Neural progenitor cell (in vitro differentiated cells): ENCODE data around the gene BAZ2A. TPM values are rescaled to one million over a fixed set of nuclear protein-coding genes. Genes with fewer than 3 reads are reported as not detected.
"Not testable (repeated sequence)": the region's sequence is repeated elsewhere in the genome, so short reads cannot be mapped to it uniquely, and the experiment has no call there.

Experiments used
- DNase-seq: peaks from one replicate; pipeline ENCODE4 v3.0.0-alpha.2; 2016; ENCODE audit warnings: low spot score
- H2AFZ ChIP-seq: fragments of 200-600 bp; sonication (generic); replicated peaks from 2 replicates; pipeline ENCODE4 v1.6.1; 2016; ENCODE audit warnings: antibody characterized with exemption
- H3F3A ChIP-seq: fragments of 200-600 bp; sonication (generic); 2 replicates; pipeline ENCODE4 v1.6.1; 2016; ENCODE audit warnings: antibody characterized with exemption, low read depth
- H3K27ac ChIP-seq: fragments of 200-600 bp; sonication (generic); 2 replicates; pipeline ENCODE4 v1.5.1; 2016; ENCODE audit warnings: mild to moderate bottlenecking
- H3K27me3 ChIP-seq: fragments of 200-600 bp; sonication (generic); 2 replicates; pipeline ENCODE4 v1.6.1; 2016; ENCODE audit warnings: mild to moderate bottlenecking, moderate library complexity
- H3K36me3 ChIP-seq: fragments of 200-600 bp; sonication (generic); 2 replicates; pipeline ENCODE4 v1.5.1; 2016
- H3K4me1 ChIP-seq: fragments of 200-600 bp; sonication (generic); 2 replicates; pipeline ENCODE4 v1.6.1; 2016; ENCODE audit warnings: mixed run types
- H3K4me2 ChIP-seq: fragments of 200-600 bp; sonication (generic); 2 replicates; pipeline ENCODE4 v1.6.1; 2016
- H3K4me3 ChIP-seq: fragments of 200-600 bp; sonication (generic); 2 replicates; pipeline ENCODE4 v1.5.1; 2016
- H3K79me2 ChIP-seq: fragments of 200-600 bp; sonication (generic); 2 replicates; pipeline ENCODE4 v1.6.1; 2016; ENCODE audit warnings: low read depth
- H3K9ac ChIP-seq: fragments of 200-600 bp; sonication (generic); 2 replicates; pipeline ENCODE4 v1.6.1; 2016
- H3K9me3 ChIP-seq: fragments of 200-600 bp; sonication (generic); 2 replicates; pipeline ENCODE4 v1.5.1; 2016; ENCODE audit warnings: low read depth
- H4K20me1 ChIP-seq: fragments of 200-600 bp; sonication (generic); 2 replicates; pipeline ENCODE4 v1.6.1; 2016; ENCODE audit warnings: low read depth
- H3K27ac Mint-ChIP-seq: 3 replicates; pipeline ENCODE4 v1.8.0; 2021; ENCODE audit warnings: mixed read lengths
- H3K27me3 Mint-ChIP-seq: 2 replicates; pipeline ENCODE4 v1.8.0; 2022; ENCODE audit warnings: low read depth, mild to moderate bottlenecking, inconsistent platforms, moderate library complexity, mixed read lengths; ENCODE audit not compliant: insufficient read depth
- H3K36me3 Mint-ChIP-seq: 3 replicates; pipeline ENCODE4 v1.8.0; 2021; ENCODE audit warnings: mixed read lengths
- H3K4me1 Mint-ChIP-seq: 3 replicates; pipeline ENCODE4 v1.8.0; 2021; ENCODE audit warnings: mixed read lengths
- H3K4me3 Mint-ChIP-seq: 3 replicates; pipeline ENCODE4 v1.8.0; 2021; ENCODE audit warnings: mild to moderate bottlenecking, moderate library complexity, mixed read lengths
- H3K9me3 Mint-ChIP-seq: 3 replicates; pipeline ENCODE4 v1.8.0; 2020; ENCODE audit warnings: mixed read lengths
- EZH2 ChIP-seq: fragments of 200-600 bp; sonication (generic); IDR thresholded peaks from 2 replicates; pipeline ENCODE4 v1.6.1; 2017; ENCODE audit warnings: antibody characterized with exemption, mild to moderate bottlenecking, moderate library complexity
- EZH2phosphoT487 ChIP-seq: fragments of 200-600 bp; sonication (generic); IDR thresholded peaks from 2 replicates; pipeline ENCODE4 v1.6.1; 2017; ENCODE audit warnings: antibody characterized with exemption
- total RNA-seq: library from RNA; depleted of rRNA; stranded (reverse); fragments of >200 nt; gene quantifications from 2 replicates; pipeline ENCODE4 v1.2.3, GENCODE V29; 2015; ENCODE audit warnings: low replicate concordance
- TF ChIP-seq, protein P1 (sequence below): fragments of 200-600 bp; sonication (generic); IDR thresholded peaks from 2 replicates; pipeline ENCODE4 v1.5.1; 2017; ENCODE audit warnings: antibody characterized with exemption, mild to moderate bottlenecking

BAZ2A gene
- total RNA-seq, 1 donor from 2014 or later, result 27.1 TPM

DNA sequence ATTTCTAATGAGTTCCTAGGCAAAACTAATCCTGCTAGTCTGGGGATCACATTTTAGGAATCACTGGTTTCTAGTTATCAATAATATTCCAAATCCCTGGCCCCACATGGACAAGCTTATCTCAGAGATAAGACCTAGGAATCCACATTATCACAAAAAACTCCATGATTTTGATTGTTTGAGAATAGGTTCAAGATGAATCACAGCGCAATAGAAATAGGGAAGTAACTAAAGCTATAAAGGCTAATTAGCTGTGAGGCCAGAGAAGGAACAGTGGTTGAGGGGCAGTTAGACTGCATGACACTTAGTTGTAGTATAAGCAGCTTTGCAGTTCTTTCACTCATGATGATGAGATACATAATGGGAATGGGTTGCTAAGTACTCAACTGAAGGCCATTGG lies 28.8 kb upstream of the BAZ2A start:
- peaks cover 16% of the 10 kb centered on the region for H3K9me3 Mint-ChIP-seq
- no peak overlapping the region for H2AFZ ChIP-seq
- H3K9me3 ChIP-seq, result no peaks in the 10 kb centered on the region
- no peaks in the 10 kb centered on the region for H3K4me1 ChIP-seq
- no peaks in the 10 kb centered on the region for H4K20me1 ChIP-seq
- TF ChIP-seq EZH2 (no peak), EZH2phosphoT487 (no peak)
- TF ChIP-seq, protein P1, sequence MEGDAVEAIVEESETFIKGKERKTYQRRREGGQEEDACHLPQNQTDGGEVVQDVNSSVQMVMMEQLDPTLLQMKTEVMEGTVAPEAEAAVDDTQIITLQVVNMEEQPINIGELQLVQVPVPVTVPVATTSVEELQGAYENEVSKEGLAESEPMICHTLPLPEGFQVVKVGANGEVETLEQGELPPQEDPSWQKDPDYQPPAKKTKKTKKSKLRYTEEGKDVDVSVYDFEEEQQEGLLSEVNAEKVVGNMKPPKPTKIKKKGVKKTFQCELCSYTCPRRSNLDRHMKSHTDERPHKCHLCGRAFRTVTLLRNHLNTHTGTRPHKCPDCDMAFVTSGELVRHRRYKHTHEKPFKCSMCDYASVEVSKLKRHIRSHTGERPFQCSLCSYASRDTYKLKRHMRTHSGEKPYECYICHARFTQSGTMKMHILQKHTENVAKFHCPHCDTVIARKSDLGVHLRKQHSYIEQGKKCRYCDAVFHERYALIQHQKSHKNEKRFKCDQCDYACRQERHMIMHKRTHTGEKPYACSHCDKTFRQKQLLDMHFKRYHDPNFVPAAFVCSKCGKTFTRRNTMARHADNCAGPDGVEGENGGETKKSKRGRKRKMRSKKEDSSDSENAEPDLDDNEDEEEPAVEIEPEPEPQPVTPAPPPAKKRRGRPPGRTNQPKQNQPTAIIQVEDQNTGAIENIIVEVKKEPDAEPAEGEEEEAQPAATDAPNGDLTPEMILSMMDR, result no peak
- no peaks in the 10 kb centered on the region for H3K79me2 ChIP-seq
- no peak overlapping the region for H3K9ac ChIP-seq
- no peak overlapping the region for H3K4me2 ChIP-seq
- H3K4me3 ChIP-seq, result no peak overlapping the region
- H3K27me3 Mint-ChIP-seq, result peaks cover 4% of the 10 kb centered on the region
- peaks cover under 1% of the 10 kb centered on the region for H3K36me3 ChIP-seq
- no peaks in the 10 kb centered on the region for H3K4me1 Mint-ChIP-seq
- H3K27ac Mint-ChIP-seq, result no peak overlapping the region
- peaks cover 17% of the 10 kb centered on the region for H3K36me3 Mint-ChIP-seq
- peaks cover 31% of the 10 kb centered on the region for H3F3A ChIP-seq
- H3K4me3 Mint-ChIP-seq, result no peak overlapping the region
- no peaks in the 10 kb centered on the region for H3K27me3 ChIP-seq
- no peak overlapping the region for H3K27ac ChIP-seq
- DNase-seq, result no peak

DNA sequence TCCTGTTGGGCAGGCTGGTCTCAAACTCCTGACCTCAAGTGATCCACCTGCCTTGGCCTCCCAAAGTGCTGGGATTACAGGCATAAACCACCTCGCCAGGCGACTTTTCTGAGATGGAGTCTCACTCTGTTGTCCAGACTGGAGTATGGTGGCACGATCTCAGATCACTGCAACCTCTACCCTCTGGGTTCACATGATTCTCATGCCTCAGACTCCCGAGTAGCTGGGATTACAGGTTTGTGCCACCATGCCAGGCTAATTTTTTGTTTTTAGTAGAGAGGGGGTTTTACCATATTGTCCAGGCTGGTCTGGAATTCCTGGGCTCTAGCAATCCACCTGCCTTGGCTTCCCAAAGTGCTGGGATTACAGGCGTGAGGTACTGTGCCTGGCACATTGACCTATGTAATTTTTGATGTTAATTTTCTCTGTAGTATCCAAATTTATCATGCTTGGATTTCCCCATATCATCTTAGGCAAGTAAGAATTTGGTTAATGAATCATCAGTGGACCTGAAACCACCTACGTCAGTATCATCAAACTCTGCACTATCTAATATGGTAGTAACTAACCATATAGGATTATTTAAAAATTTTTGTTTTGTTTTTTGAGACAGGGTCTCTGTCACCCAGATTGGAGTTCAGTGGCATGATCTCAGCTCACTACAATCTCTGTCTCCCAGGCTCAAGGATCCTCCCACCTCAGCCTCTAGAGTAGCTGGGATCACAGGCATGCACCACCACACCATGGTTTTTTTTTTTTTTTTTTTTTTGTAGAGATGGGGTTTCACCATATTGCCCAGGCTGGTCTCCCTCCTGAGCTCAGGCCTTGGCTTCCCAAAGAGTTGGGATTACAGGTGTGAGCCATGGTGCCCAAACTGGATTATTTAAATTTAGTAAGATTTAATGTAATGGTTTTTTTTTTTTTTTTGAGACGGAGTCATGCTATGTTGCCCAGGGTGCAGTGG lies 27.6 kb upstream of the BAZ2A start:
- no peak for TF ChIP-seq EZH2
- TF ChIP-seq EZH2phosphoT487, result no peak
- TF ChIP-seq, protein P1, result no peak
- H3K9me3 Mint-ChIP-seq, result peaks cover 25% of the 10 kb centered on the region
- Histone ChIP-seq H3K4me2 (no peak overlapping the region), H3K36me3 (no peaks in the 10 kb centered on the region), H3K27me3 (no peaks in the 10 kb centered on the region), H3K4me1 (no peaks in the 10 kb centered on the region), H3K4me3 (no peak overlapping the region), H3F3A (peaks cover 30% of the 10 kb centered on the region), H3K27ac (no peak overlapping the region), H4K20me1 (no peaks in the 10 kb centered on the region), H3K79me2 (no peaks in the 10 kb centered on the region), H2AFZ (no peak overlapping the region), H3K9ac (no peak overlapping the region), H3K9me3 (no peaks in the 10 kb centered on the region)
- no peak for DNase-seq
- peaks cover 4% of the 10 kb centered on the region for H3K27me3 Mint-ChIP-seq
- no peaks in the 10 kb centered on the region for H3K4me1 Mint-ChIP-seq
- no peak overlapping the region for H3K4me3 Mint-ChIP-seq
- H3K36me3 Mint-ChIP-seq, result peaks cover 18% of the 10 kb centered on the region
- no peak overlapping the region for H3K27ac Mint-ChIP-seq

DNA sequence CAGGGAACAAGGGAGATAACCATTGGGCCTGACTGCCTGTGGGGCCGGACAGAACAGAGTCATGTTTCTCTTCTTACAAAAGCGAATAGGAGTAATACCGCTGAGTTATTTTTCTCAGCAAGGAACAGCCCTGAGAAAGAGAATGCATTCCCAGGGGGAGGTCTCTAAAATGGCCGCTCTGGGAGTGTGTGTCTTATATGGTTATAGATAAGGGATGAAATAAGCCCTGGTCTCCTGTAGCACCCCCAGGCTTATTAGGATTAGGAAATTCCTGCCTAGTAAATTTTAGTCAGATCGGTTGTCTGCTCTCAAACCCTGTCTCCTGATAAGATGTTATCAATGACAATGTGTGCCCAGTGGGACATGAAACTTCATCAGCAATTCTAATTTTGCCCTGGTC lies 23.7 kb upstream of the BAZ2A start:
- H3K79me2 ChIP-seq, H3K4me3 ChIP-seq, H4K20me1 ChIP-seq, H3K27me3 ChIP-seq, H3K4me2 ChIP-seq, H3K36me3 ChIP-seq, H3K27me3 Mint-ChIP-seq, H3K4me1 Mint-ChIP-seq, H3K9ac ChIP-seq, H3K4me3 Mint-ChIP-seq, H3K27ac ChIP-seq, DNase-seq, H2AFZ ChIP-seq, H3K27ac Mint-ChIP-seq, H3F3A ChIP-seq, H3K9me3 ChIP-seq, H3K4me1 ChIP-seq: not testable (repeated sequence)
- peaks cover 20% of the 10 kb centered on the region for H3K36me3 Mint-ChIP-seq
- H3K9me3 Mint-ChIP-seq, result peaks cover 27% of the 10 kb centered on the region

DNA sequence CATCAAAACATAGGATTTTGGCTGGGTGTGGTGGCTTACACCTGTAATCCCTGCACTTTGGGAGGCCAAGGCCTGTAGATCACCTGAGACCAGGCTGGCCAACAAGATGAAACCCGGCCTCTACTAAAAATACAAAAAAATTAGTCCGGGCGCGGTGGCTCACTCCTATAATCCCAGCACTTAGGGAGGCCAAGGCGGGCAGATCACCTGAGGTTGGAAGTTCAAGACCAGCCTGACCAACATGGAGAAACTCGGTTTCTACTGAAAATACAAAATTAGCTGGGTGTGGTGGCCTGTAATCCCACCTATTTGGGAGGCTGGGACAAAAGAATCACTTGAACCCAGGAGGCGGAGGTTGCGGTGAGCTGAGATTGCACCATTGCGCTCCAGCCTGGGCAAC lies 17.9 kb upstream of the BAZ2A start:
- H3K27me3 ChIP-seq, H3K27ac ChIP-seq, H3K9me3 ChIP-seq, H3K4me3 Mint-ChIP-seq, H3K27ac Mint-ChIP-seq, H3K27me3 Mint-ChIP-seq, H3K4me2 ChIP-seq, DNase-seq, H3K9me3 Mint-ChIP-seq, H3K4me3 ChIP-seq, H3K9ac ChIP-seq, H2AFZ ChIP-seq: not testable (repeated sequence)
- H3K36me3 ChIP-seq, result peaks cover 12% of the 10 kb centered on the region
- peaks cover 14% of the 10 kb centered on the region for H3K4me1 ChIP-seq
- peaks cover 16% of the 10 kb centered on the region for H3F3A ChIP-seq
- peaks cover 28% of the 10 kb centered on the region for H3K79me2 ChIP-seq
- peaks cover 26% of the 10 kb centered on the region for H4K20me1 ChIP-seq
- Mint-ChIP-seq H3K4me1 (peaks cover 21% of the 10 kb centered on the region), H3K36me3 (peaks cover 20% of the 10 kb centered on the region)
